GM19043 (cell line): ENCODE results near the gene NCOA1.

Experiments used
- ATAC-seq: cut with Tn5 transposase; IDR thresholded peaks from one replicate; pipeline ENCODE4 v1.9.1; 2021; ENCODE audit warnings: low read depth; ENCODE audit not compliant: unreplicated experiment

Gene NCOA1

GRCh38 chr2:24501813-24502212, 10.8 kb downstream of the NCOA1 start:
- no peak for ATAC-seq

DNA sequence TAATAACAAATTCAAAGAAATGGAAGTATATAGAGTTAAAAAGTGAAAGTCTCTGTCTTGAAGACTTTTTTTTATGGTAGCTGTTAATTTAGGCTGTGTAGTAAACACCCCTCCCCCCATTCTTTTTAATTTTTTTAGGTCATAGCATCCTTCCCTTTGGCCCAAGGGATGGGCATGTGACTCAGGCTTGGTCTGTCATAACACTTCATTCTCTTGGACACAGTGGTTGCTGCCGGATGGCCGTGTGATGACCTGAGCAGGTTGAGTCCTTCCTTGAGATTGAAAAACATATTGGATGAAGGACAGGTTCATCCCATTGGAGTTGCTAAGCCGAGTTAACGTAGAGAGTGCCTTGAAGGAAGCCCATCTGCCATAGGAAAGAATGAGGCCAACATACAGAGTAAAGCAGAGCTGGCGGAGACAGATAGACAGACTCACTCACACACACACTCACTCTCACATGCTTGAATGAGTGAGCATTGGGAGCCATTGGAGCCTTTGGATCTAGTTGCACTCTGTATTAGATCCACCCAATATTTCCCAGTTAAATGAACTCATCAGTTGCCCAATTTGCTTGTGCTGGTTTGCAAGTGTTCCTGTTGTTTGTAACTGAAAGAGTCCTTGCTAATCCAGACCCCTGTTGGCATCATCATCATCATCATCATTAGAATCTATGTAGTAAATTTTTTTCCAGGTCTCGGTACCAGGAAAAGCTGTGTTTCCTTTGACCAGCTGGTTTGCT, 14.7 kb downstream of the NCOA1 start:
- ATAC-seq, result no peak

- no peak for ATAC-seq
Observed at GRCh38 chr2:24507549-24507948, 16.5 kb downstream of the NCOA1 start.

- no peak for ATAC-seq
Observed at GRCh38 chr2:24508878-24509277, 17.8 kb downstream of the NCOA1 start.

DNA sequence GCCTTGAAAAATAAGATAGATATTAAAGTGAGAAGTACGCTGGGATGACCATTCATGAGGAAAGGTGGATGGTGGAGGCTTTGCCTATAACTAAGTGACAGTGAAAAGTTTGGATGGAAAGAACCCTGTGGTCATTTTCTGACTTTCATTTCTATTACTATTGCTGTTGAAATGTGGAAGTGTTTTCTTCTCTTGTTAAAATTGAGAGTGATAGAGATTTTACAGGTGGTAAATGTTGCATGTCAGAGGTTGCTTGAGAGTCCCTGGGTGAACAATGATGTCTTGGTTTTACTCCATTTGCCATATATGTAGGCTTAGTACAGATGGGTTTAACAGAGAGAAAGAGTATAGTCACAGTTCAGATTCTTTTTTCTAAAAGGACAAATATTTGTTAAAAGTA, 18.4 kb downstream of the NCOA1 start:
- ATAC-seq, result peak; percentile 77

DNA sequence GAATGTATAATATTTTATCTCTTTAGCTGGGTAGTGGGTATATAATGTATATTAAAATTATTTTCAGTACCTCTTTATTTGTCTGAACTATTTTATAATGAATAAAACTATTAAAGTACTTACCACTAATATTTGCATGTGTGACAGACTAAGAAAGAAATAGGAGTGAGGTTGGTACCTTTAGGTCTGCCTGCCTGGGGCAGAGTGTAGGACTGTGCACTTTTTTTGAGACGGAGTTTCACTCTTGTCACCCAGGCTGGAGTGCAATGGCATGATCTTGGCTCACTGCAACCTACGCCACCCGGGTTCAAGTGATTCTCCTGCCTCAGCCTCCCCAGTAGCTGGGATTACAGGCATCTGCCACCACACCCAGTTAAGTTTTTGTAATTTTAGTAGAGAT, 18.8 kb downstream of the NCOA1 start:
- ATAC-seq, result no peak

DNA sequence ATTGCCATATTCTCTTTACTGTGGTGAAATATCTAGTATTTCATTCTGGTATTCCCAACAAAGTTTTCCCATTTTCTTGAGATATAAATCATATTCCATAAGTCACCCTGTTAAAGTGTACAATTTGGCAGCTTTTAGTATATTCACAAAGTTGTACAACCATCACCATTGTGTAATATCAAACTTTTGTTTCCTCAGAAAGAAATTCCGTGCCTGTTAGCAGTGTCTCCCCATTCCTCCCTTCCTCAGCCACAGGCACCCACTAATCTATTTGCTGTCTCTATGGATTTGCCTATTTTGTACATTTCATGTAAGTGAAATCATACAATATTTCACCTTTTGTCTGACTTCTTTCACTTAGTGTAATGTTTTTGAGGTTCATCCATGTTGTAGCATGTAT, 19.7 kb downstream of the NCOA1 start:
- ATAC-seq, result no peak

GRCh38 chr2:24511198-24511597, 20.1 kb downstream of the NCOA1 start:
- ATAC-seq, result no peak

- ATAC-seq, result no peak
Observed at GRCh38 chr2:24511894-24512293, 20.8 kb downstream of the NCOA1 start.

- ATAC-seq, result no peak
Observed at GRCh38 chr2:24512404-24512803, 21.4 kb downstream of the NCOA1 start.

GRCh38 chr2:24512831-24513230, 21.8 kb downstream of the NCOA1 start:
- no peak for ATAC-seq

GRCh38 chr2:24513281-24514071, 22.4 kb downstream of the NCOA1 start:
- ATAC-seq, result no peak

- no peak for ATAC-seq
Observed at GRCh38 chr2:24514820-24515219, 23.8 kb downstream of the NCOA1 start.

DNA sequence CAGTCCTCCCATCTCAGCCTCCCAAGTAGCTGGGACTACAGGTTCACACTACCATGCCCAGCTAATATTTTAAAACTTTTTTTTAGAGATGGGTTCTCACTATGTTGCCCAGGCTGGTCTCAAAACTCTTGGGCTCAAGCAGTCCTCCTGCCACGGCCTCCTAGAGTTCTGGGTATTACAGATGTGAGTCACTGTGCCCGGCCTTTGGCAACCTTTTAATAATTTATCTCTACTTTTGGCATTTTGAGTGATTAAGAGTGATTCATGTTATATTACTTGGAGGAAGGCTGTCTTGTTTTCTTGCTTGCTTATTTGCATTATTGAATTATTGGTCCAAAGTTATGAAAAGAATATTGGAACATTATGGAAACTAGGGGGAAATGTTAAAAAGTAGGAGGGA, 24.3 kb downstream of the NCOA1 start:
- no peak for ATAC-seq

- no peak for ATAC-seq
Observed at GRCh38 chr2:24515831-24516230, 24.8 kb downstream of the NCOA1 start.

- no peak for ATAC-seq
Observed at GRCh38 chr2:24517247-24517646, 26.2 kb downstream of the NCOA1 start.

DNA sequence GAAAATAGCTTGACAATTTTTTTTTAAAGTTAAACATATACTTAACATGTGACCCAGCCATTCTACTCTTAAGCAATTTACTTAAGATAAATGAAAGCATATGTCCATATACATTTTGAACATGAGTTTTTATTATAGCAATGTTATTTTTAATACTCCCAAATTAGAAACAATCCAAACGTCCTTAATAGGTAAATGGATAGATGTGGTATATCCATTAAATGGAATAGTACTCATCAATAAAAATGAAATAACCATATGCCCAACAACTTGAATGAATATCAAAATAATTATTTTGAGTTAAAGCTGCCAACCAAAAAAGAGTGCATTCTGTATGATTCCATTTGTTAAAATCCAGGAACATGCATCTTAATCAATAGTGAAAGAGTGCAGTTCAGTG, 29.1 kb downstream of the NCOA1 start:
- no peak for ATAC-seq

DNA sequence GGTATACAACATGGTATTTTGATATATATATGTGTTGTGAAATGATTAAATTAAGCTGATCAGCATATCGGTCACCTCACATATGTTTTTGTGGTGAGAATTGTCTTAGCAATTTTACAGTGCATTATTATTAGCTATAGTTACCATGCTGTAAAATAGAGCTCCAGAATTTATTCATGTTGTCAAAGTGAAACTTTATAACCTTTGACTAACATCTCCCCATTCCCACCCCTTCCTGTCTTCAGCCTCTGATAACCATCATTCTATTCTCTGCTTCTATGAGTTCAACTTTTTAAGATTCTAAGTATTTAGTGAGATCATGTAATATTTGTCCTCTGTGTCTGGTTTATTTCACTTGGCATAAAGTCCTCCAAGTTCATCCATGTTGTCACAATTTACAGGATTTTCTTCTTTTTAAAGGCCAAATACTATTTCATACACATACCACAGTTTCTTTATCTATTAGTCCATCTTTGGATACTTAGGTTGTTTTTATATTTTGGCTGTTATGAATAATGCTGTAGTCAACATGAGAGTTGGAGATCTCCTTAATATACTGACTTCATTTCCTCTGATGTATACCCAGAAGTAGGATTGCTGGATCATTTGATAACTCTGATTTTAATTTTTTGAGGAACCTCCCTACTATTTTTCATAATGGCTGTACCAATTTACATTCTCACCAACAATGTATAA, 30.3 kb downstream of the NCOA1 start:
- ATAC-seq, result no peak

DNA sequence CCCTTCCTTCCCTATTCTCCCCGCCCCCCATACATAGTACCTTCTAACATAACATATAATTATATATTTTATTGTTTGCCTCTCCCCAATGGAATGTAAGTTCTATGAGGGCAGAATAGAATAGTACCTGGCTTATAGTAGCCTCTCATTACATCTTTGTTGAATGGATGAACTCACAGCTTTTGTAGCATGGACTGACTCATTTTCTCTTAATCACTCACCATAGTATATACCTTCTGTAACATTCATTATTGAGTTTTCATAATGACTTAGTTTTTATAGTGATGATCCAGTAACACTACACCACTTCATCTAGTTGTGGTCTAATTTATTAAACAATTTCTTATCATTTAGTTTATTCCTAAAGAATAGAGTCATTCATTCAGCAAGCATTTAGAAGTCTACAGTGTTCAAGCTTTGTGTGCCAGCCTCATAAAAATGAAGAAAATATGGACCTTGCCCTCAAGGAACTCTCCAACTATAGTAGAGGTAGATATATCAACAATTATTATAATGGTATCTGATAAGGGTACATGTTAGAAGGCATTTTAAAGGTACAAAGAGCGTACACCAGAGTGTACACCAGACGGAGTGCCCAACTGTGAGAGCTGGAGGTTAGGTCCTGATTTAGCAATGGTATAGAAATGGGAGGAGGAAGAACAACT, 31.1 kb downstream of the NCOA1 start:
- ATAC-seq, result no peak

- ATAC-seq, result no peak
Observed at GRCh38 chr2:24527536-24527935, 36.5 kb downstream of the NCOA1 start.

DNA sequence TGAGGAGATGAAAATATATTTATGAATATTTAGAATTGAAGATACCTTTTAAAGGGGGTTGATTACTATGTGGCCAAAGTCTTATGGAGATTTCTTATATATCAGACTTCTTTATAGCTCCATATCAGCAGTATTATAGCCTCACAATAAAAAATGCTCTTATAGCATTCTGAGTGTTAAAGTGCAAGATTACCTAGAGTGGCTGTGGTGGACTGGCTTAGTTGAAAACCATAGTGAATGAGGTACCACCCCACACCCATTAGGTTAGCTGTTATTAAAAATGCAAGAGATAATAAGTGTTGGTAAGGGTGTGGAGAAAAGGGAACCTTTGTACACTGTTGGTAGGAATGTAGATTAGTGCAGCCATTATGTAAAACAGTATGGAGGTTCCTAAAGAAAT, 39.7 kb downstream of the NCOA1 start:
- no peak for ATAC-seq
